Mucosa of gallbladder (tissue), 1 donor: ENCODE results near the gene GLP2R. TPM values are rescaled to one million over a fixed set of nuclear protein-coding genes. Genes with fewer than 3 reads are reported as not detected.
"Not testable (repeated sequence)": the region's sequence is repeated elsewhere in the genome, so short reads cannot be mapped to it uniquely, and the experiment has no call there.

Source experiments
- DNase-seq: peaks from one replicate; pipeline ENCODE4 v3.0.0-alpha.2; 2020; ENCODE audit warnings: low spot score
- total RNA-seq: library from RNA; stranded (reverse); gene quantifications from one replicate; pipeline ENCODE4 v1.2.1, GENCODE V29; 2021
- donor health status: DM: no; HTN: no; CAD: no.

Gene GLP2R
- total RNA-seq, 1 donor from 2014 or later, result 23.5 TPM

DNA sequence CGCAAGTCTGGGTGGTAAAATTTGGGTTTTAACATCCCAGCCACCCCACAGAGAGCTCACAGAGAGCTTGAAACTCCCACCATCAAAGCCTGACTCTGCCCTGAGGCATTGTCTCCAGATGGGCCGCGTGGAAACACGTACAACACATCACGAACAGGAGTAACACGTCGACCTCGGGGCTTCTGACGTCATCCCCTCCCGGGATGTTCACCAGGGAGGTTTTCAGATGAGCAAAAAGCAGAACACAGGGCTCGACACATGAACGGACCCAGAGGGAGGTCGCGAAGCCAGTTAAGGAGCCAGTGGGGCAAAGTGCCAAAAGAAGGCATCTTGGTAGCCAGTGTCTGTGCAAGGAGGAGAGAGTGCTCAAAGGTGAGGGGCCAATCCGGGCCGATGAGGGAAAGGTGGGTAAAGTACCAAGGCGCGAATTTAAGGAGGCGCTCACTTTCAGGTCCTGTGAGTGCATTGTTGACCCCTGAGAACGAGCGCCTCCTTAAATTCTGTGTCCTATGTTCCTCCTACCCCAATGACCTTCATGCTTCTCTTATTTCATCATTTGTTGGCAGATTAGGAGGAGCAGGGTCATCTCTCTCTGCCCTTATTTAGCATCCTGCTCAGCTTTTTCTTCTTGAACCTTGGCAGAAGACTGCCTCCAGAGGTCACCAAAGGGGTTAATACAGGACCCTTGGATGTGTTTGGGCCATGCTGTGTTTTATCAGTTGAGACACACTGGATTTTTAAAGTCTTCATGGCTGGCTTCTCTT, 73.7 kb downstream of the GLP2R start:
- DNase-seq, result no peak

DNA sequence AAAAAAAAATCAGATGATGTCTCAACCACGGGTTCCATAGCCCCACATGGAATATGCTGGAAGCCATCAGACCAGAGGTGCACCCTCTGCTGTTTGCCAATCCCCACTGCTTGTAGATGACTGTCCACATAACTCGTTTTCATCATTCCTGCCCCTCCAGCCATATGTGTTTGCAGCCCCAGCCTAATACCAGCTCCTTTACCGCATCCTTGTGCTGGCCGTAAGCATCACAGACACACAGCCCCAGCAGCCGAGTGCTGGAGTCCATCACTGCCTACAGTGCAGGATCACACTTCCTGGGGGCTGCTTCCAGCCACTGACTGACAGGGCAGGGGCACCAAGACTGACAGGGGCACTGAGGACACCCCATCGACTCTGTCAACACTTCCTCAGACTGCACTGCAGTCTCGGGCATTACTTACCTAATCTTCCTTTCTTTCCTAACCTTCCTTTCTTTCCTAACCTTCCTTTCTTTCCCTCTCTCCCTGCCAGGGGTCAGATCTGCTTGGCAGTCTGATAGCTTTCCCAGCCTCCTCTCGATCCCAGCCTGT, 74.4 kb downstream of the GLP2R start:
- DNase-seq, result no peak

DNA sequence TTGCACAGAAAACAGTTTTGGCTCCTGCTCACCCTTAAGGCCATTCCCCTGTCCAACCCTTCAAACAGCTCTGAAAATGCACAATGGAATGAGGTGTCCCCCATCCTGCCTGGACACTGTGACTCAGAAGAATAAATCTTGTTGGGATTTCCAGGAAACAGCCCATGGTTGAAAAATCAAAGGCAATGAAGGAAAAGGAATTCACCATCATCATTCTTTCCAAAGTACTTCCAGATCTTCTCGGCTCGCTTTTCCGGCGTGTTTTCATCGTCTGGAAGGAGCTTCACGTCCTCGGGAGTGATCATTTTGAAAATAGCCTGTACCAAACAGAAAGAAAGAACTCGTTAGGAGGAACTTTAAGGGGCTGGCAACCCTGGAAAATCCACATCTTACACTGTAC, 75.1 kb downstream of the GLP2R start:
- DNase-seq, result no peak

DNA sequence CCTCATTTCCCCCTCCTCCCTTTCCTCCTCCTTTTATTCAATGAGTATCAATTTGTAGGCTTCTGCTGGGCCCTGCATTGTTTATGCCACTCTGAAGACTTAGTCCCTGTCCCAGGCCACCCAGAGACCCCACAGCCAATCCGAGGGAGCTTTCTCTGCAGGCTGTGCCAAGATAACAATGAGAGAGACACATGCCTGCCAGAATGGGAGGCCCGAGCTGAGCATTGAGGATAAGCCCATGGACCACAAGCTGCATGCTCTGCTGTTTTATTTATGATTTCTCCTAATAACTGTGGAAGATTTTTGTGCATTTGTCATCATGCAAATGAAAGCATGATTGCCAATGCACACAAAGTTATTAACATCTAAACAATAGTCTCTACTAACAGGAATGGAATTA, 76.4 kb downstream of the GLP2R start:
- DNase-seq, result no peak

DNA sequence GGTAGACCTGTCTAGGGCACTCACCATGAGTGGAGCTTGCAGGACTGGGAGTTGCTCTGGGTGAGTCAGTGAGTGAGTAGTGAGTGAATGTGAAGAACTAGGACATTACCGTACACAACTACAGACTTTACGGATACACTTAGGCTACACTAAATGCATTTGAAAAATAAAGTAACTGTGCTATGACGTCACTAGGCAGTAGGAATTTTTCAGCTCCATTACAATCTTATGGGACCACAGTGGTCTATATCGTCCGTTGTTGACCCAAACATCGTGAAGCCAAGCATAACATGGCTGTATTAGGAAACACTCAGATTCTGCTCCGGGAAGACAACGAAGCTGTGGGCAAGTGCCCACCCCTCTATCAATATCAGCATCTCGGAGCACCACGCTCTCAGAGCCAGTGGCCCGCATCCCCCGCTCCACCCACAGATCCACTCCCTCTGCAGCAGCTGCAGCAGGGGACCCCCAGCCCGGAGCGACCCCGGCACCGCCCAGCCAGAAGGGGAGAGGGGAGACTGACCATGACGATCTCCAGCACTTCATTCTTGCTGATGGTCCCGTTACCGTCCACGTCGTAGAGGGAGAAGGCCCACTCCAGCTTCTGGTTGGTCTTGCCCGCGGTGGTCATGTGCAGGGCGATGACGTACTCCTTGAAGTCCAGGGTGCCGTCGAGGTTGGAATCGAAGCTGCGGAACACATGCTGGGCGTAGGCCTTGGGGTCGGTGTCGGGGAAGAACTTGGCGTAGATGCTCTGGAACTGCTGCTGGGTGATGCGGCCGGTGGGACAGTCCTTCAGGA, 78.8 kb downstream of the GLP2R start:
- no peak for DNase-seq

DNA sequence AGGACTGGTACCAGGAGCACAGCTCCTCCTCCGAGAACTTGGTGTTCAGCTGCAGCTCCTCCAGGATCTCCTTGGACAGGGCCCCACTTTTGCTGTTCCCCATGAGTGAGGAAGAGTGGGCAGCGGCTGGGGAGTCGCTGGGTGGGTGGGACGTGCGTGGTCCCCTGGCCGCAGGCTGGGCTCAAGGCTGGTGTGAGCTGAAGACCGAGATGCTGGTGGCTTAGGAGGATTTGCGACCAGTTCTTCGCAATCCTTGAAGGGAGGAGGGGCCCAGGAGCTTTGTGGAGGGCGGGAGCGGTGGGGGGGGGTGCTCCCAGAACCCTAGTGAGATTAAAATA, 79.3 kb downstream of the GLP2R start, which contains the start of gene RCVRN:
RCVRN (minus strand) TSS at position 194 of the 338 bp plus-strand sequence; CDS start at position 103, 91 bp downstream.
- DNase-seq, result no peak

DNA sequence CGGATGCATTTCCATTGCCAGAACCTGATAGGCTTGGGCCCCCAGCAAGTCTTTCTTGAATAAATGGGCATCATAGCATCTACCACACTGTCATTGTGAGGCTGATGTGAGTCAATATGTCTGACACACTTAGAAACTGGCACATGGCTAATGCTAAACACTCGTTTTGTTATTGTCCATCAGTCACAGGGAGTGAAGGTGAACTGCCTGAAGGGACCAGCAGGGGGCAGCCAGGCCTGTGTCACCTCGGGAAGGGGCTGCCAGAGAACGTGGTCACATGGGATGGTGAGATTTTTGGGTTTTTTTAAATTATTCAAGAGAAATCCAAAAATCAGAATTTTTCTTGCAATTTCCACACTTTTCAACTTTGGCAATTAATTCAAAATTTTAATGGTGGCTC, 80.2 kb downstream of the GLP2R start:
- DNase-seq, result no peak

DNA sequence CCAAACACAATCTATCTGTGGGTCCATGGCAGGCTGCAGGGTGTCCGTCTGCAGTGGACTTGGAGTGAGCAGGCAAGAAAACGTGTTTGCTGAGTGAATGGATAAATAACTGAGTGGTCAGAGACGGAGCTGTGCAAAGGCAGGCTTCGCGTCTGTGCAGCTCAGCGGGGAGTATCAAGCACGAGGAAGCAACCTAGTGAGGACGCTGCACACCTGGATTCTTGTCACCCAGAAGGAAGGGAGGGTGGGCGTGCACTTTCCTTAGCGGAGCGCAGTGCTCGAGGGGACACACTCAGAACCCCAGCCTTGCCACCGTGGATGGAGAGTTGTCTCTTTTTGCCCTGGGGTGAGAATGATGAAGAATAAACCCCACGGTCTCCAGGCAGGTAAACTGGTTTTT, 80.9 kb downstream of the GLP2R start:
- no peak for DNase-seq

DNA sequence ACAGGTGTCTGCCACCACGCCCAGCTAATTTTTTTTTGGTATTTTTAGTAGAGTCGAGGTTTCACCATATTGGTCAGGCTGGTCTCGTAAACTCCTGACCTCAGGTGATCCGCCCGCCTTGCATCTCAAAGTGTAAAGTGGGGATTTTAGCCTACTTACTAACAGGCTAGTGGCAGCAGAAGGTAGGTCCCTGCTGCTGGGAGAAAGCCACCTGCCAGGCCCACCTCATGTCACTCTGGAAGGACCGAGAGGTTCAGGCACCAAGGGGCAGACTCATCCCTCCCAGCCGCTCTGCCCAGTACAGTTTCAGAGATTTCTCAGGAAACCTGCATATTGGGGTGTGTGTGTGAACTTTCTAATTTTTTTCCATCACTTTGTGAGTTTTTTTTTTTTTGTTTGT, 81.4 kb downstream of the GLP2R start:
- no peak for DNase-seq

DNA sequence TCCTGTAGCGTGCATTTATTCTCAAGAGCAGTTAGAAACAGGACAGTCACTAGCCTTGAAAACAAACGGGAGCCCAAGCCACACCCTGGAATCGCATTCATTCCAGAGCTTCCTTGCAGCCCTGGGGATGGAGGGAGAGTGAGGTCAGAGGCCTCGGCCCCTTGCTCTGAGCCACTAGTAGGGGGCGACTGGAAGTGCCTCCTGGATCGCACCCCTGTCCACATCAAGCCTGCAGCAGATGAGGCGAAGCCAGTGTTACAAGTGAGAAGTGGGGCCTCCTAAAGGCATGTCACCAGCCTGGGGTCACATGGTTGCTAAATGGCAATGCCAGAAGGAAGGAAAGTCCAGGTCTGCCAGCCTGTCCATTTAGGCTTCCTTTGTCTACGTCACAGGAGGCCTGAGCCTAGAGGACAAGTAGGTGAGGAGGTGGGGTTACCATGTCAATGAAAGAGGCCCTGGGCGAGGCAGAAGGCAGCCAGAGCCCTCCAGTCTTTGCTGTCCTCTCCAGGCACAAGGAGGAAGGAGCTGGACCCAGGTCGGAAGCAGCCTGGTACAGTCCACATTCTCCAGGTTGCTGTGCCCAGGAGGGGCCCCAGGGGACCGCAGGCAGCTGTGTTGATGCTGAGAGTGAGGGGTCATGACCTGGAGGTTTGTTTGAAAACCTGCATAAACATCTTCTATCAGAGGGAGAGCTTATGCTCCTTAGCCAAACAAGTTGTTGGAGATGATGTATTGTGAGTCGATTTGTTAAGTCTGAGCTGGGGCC, 82.3 kb downstream of the GLP2R start:
- no peak for DNase-seq

DNA sequence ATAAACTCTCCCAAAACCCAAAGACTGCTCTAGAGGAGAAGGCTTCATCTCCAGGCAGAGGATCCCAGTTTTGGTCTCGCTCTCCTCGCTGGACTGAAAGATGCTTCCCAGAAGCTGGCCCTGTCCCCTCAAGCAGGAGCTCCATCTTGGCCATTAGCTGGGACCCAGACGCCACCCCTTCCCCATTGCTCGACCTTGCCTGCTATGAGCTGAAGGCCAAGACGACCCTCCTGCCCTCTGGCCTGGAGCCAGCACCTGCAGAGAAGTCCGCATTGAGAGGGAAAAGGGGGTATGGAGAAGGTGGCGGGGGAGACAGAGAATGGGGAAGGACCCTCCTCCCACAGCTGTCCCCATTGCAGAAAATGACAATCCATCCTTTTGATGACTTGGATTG, 82.9 kb downstream of the GLP2R start:
- no peak for DNase-seq

DNA sequence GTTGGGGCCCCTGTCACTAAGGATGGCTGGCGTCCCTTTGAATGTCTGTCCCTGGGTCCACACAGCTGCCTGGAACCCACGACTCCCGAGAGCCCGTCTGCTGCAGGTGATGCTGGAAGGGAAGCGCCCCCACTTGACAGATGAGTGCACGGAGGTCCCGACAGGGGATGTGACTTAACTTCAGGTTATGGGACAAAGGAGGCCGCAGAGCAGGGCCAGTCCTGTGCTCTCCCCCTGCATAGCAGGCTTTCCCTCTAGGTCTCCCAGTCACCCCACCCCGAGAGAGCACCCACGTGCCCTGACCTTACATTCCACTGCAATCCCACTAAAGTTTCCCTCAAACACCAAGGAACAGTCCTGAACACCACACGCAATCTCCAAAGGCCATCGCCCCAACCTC, 85.4 kb downstream of the GLP2R start:
- DNase-seq, result no peak

DNA sequence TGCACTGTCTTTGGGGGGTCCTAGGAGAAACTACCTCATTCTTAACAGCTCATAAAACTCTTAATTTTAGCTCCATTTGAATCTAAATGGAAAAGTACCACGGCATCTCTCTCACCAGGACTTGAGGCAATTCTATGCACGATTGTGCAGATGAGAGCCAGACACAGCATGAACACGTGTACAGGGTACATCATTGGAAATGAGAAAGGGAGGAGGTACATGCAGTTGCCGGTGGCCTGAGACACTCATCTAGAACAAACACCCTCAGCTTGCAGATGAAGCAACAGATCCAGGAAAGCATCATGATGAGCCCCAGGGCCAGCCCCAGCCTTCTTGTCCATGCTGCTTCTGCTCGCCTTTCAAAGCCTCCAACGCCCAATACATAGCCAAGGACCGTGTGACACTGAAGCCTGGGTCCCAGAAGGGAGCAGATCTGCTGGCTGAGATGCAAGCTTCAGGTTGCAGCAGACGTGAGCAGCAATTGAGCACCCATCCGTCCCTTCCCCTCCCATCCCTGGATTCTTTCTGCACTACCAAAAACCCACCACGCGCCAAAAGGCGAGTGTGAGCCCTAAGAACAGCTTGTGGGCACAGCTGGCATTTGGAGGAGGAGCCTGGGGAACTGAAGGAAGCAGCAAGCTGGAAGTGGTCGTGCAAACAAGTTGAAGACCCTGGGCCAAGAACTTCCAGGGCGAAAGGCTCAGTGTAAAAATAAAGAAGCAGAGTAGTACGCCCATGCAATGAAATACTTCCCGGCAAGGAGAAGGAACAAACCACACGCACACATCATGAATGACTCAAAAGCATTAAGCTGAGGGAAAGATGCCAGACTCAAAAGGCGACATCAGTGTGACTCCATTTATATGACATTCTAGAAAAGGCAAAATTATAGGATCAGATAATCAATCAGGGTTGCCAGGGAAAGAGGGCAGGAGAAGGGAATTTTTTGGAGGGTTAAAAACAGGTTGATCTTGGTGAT, 86.7 kb downstream of the GLP2R start:
- DNase-seq, result no peak

DNA sequence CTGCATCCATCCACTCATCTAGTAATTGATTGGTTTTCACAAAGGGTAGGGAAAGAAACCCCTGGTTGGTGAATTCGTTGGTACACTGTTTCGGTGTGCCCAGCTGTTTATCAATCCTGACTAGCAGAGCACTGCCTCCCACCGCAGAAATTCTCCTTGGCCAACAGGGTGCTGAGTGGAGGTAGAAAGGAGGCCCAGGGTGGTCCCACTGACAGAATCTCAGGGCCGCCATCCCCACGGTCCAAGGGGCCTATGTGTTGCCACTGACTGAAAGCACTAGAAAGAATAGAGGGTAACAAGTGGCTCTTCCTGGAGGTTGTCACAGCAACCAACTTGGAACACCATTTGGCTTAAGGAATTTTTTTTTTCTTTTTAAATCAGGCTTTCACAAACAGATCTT, 87.8 kb downstream of the GLP2R start:
- no peak for DNase-seq

DNA sequence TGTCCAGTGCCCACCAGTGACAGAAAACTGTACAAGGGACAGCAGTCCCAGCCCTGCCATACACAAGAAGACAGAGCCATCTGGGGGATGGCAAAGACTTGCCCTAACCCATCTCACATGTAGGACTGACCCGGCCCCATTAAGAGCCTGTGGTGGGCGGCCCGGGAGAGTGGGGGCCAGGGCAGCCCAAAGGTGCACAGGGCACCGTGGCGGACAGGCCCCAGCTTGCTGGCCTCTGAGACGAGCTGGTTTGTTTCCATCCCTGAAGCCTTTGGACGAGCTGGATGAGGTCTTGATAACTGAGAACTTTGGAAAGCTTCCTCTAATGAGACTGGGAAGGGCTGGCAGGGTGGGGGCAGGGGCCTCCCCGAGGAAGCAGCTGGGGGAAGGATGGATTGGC, 90.4 kb downstream of the GLP2R start:
- DNase-seq, result no peak

DNA sequence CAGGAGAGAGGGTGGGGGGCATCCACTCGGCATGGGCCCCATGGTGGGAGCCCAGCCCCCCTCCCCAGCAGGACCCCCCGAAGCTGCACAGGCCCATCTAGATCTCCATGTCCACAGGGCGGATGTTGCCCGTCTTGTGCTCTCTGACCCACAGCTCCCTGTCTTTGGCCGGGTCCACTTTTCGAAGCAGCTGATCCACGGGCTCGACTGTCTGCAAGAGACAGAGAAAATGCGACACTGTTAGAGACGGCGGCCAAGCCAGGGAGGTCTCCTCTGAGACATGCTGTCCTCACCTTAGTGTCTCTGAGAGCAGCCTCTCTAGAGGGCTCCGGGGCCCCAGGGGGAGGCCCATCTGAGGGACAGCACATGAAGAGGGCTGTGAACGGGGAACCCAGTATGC, 91.4 kb downstream of the GLP2R start:
- DNase-seq, result no peak

DNA sequence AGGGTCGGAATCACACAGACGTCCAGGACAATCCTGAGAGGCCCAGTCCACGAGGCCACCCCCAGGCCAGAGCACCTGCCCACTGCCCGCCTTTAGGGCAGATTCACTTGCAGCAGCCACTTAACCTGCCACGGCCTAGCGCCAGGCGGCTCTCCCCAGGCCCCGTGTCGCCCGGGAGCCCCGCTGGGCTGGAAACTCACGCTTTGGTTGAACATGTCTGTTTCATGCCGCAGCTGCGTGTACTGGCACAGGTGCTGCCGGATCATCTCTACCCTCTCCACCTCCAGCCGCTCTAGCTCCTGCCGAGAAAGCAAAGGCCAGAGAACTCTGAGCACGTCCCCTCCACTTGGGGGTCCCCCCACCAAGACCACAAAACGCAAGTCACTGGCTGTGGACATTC, 92.1 kb downstream of the GLP2R start:
- no peak for DNase-seq

DNA sequence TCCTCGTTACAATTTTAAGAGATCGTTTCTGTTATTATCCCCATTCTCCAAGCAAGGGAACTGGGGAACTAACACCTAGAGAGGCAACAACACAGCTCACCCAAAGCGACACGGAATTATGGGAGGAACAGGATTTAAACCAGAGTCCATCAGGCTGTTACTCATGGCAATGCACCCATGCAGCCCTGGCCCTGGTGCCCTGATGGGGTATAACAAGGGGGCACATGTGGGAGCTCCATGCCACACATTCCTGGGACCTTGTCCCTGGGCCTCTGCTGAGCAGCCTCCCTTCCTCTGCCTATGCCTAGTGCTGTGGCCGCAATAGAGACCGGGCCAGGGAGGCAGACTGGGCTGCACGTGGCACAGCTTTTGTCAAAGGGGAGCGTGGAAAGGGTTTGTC, 92.6 kb downstream of the GLP2R start:
- no peak for DNase-seq

DNA sequence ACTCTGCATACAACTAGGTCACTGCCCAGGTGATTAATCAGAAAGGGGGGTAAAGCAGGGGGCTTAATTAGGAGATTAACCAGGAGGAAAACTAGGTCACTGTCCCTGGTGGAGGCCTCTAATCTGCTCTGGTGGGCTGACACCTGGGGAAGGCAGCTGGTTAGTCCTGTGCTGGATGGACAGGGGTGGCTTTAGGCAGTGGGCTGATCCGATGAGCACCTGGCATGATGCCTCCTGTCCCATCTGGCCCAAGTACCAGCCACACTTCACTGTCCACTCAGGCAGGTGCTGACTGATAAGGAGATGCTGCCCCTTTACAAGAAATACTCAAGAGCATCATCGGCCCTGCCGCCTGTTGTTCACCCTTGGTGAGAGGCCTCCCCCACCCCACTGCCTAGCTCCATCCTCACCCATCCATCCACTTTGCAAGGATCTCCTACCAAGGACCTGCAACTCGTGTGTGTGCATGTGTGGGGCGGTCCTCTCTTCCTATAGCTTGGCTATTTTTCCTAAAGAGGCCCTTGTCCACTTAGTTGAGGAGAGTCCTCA, 93.2 kb downstream of the GLP2R start:
- DNase-seq, result no peak

DNA sequence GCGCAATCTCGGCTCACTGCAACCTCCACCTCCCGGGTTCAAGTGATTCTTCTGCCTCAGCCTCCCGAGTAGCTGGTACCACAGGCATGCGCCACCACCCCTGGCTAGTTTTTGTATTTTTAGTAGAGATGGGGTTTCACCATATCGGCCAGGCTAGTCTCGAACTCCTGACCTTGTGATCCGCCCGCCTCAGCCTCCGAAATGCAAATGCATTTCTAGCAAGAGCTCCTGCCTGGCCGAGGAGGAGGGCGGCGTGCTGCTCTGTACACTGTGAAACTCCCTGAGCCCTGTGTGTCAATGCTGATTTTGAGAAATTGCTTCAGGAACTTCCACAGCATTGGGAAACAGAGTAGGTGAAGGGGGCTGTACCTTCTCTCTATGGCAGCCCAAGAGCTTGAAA, 95.5 kb downstream of the GLP2R start:
- DNase-seq, result not testable (repeated sequence)
